C4-2B (cell line): ENCODE results near the gene TOX2.

Experiments used
- H3K27ac ChIP-seq: fragments of 450-650 bp; 2 replicates; pipeline ENCODE4 v1.5.1; 2017
- ZFX ChIP-seq: fragments of 450-650 bp; IDR thresholded peaks from 2 replicates; pipeline ENCODE4 v1.6.1; 2017
- TF ChIP-seq, protein P1 (sequence below): fragments of 450-650 bp; conservative IDR thresholded peaks from 2 replicates; pipeline ENCODE4 v1.5.1; 2017; ENCODE audit warnings: mild to moderate bottlenecking

The TOX2 gene

DNA sequence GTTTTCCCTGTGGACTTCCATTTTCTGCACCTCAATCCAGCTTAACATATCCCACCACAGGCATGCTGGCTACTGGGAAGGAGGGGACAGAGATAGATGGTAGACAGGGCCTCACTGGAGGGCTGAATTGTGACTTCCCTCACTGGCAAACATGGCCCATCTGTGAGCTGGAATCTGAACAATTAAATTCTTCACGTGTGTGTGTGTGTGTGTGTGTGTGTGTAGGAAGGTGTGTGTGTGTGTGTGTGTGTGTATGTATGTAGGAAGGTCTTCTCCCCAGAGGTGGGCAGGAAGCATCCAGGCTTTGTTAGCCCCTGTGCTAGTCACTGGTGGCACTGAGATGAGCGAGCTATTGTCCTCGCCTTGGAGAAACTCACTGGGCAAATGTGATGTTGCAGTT, 5.4 kb upstream of the TOX2 start:
- H3K27ac ChIP-seq: no peak overlapping the region
- no peak for TF ChIP-seq ZFX
- TF ChIP-seq, protein P1, sequence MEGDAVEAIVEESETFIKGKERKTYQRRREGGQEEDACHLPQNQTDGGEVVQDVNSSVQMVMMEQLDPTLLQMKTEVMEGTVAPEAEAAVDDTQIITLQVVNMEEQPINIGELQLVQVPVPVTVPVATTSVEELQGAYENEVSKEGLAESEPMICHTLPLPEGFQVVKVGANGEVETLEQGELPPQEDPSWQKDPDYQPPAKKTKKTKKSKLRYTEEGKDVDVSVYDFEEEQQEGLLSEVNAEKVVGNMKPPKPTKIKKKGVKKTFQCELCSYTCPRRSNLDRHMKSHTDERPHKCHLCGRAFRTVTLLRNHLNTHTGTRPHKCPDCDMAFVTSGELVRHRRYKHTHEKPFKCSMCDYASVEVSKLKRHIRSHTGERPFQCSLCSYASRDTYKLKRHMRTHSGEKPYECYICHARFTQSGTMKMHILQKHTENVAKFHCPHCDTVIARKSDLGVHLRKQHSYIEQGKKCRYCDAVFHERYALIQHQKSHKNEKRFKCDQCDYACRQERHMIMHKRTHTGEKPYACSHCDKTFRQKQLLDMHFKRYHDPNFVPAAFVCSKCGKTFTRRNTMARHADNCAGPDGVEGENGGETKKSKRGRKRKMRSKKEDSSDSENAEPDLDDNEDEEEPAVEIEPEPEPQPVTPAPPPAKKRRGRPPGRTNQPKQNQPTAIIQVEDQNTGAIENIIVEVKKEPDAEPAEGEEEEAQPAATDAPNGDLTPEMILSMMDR: no peak

DNA sequence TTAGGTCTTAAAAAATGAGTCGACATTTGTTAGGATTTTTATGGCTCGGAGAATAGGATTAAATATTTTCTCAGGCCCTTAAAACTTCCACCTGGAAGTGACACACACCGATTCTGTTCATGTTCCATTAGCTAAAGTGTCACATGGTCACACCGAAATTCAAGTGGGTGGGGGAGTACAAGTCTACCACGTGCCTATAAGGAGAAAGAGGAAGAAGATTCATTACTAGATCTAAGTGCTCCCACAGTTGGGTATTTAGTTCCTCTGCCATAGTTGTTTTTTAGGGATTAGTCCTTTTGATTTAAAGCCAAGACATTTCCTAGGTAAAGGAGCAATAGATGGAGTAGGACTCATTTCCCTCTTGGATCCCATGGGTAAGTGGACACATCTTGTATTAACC, 4.9 kb upstream of the TOX2 start:
- no peak overlapping the region for H3K27ac ChIP-seq
- no peak for TF ChIP-seq ZFX
- TF ChIP-seq, protein P1: no peak

DNA sequence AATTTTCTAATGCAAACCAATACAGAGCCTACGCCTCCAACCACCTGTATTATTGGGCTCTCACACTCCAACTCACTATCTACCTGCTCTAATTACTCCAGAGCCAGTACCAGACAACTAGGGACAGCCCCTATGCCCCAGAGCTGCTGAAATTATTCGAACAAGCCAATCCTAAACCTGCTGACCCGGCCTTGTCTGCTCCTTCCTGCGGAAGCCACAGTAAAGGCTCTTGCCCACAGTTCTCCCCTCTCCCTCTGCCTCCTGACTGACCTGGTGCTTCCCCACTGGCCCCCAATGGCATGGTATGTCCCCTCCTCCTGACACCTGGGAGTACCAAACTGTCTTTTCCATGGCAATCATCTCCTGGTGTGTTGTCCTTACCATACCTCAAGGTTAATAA, 4.1 kb upstream of the TOX2 start:
- H3K27ac ChIP-seq: no peak overlapping the region
- TF ChIP-seq, protein P1: no peak
- TF ChIP-seq ZFX: no peak

DNA sequence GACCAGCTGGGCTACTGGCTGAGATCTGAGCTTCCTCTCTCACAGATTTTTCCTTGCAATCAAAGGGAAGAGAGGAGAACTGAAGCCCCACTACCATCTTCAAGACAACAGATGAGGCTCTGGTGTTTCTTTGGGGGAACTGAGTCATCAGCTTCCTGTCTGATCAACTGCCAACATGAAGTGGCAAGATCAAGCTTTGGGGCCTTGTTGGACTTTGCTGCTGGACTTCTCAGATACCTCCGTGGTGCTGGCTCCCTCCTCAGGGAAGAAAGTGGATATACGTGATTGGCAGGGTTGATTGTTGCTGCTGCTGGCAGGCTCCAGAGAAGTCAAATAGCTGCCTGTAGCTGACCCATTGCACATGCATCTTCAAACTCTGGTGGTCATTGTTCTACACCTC, 3.6 kb upstream of the TOX2 start:
- TF ChIP-seq ZFX: no peak
- TF ChIP-seq, protein P1: no peak; the same call in none of the 2 replicates
- H3K27ac ChIP-seq: no peak overlapping the region

DNA sequence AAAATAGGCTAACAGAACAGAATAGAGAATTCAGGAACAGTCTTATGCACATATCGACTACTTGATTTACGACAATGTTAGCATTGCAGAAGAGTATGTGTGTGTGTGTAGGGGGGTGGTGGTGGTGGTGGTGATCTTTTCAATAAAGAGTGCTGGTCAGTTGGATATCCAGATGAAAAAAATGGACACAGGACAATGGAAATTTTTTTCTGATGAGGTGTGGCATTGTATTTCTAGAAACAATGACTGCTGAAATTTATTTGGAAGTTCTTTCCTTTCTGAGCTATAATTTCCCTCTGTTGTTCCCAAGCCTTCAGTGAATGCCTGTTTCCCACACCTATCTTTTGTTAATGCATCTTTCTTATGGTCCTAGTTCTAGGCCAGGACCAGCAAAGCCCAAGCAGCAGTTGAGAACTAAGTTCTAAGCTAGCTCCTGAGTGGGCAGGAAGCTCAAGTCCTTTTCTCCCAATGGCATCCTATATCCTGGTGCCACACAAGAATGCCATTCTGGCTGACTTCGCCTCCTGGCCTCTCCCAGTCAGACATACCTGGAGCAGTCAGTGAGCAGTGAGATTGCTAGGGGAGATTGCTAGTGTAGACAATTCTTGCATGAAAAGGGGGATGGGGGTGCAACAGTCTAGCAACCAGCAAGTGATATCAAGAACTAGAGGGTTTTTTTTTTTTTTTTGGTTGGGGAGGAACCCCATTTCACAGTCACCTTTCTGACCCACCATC, 1.2 kb upstream of the TOX2 start:
- TF ChIP-seq ZFX: no peak
- TF ChIP-seq, protein P1: no peak
- no peak overlapping the region for H3K27ac ChIP-seq

DNA sequence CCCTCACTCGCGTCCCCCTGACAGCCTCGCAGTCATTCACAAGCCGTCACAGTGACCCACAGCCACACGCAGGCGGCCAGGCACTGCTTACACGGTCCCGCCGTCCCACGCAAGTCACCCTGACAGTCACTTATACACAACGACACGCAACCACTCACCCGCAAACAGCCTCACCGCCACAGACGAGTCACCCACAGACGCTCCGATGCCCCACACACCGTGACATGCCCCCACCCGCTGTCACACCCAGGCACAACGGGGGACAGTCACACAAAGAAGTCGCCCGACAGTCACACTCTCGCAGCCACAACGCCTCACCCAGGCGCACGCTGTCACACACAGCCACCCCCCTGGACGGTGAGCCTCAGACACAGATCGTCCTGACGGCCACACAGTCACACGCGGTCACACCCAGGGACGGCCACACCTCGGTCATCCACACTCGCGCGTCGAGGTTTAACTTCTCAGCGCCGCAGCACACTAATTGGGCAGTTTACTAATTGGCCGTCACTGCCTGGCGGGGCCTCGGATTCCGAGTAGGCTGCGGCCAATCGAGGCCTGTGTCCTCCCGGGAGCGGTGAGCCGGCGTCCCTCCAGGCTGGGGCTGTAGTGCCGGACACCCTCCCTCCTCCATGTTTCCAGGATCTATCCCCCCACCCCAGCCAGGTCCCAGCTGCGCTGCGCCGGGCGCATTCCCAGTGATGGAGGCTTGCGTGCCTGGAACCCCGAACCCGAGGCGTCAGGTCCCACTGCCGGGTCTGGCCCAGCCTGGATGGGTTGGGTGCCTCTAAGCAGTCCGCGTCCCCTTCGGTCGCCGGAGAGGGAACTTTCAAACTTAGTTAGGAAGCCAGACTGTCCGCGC, 790 bp downstream of the TOX2 start:
- H3K27ac ChIP-seq: peak overlapping the region; percentile 36
- TF ChIP-seq, protein P1: no peak
- TF ChIP-seq ZFX: no peak
